Muscle of back (tissue), 11 donors: ENCODE data around the gene TEX36. TPM values are rescaled to one million over a fixed set of nuclear protein-coding genes. Genes with fewer than 3 reads are reported as not detected.
"Not testable (repeated sequence)": the region's sequence is repeated elsewhere in the genome, so short reads cannot be mapped to it uniquely, and the experiment has no call there.

Experiments
- DNase-seq, 3 donors: peaks; one replicate each; pipeline versions ENCODE4 v3.0.0 to v3.0.0-alpha.2; 2013
- polyA plus RNA-seq, 10 donors: library from polyadenylated mRNA; unstranded; fragments of 120-200 nt; gene quantifications; one replicate each; pipeline ENCODE4 v1.2.1, GENCODE V29; 2013; ENCODE audit not compliant: insufficient read length in 10 of 10

The TEX36 gene
- polyA plus RNA-seq, 10 donors = not detected

DNA sequence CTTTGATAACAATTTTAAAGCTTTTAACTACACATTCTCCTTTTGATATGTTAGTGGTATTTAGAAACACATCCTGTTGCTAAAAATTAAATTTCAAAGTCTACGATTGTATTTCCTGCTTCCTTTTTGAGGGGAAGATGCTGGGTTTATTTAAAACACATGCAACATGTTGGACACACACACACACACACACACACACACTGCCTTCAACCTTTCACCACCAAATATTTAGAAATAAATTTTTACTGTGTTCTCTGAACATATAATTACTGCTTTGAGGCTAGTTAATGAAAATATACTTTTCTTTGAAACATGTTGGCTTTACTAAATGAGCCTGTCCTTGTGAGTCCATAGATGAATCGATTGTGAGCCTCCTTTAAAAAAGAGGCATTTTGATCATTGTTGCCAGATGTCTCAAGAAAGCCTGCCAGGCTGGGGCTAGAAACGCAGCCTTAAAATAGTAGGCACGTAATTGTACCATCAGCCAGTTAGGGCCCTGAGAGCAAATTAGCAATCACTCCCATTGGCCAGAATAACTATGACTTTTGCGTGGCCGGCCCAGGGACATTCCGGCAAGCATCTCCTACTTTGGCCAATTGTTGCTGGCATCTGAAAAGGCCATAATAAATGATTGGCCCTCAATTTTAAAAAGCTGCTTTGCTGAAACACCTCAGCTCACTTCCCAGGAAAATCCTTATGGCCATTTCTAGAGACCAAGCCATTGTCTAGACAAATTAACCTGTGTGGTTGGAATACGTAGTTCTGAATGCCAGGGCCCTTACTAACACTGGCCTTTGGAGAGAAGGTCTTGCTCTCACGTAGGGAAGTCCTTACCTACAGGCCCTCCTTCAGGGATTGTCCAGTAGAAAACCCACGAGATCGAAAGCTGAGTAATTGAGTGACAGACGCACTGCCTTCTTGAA is 9.9 kb upstream of the TEX36 start:
- DNase-seq = no peak

GRCh38 chr10:125692196-125692595 is 9.2 kb upstream of the TEX36 start:
- no peak for DNase-seq

DNA sequence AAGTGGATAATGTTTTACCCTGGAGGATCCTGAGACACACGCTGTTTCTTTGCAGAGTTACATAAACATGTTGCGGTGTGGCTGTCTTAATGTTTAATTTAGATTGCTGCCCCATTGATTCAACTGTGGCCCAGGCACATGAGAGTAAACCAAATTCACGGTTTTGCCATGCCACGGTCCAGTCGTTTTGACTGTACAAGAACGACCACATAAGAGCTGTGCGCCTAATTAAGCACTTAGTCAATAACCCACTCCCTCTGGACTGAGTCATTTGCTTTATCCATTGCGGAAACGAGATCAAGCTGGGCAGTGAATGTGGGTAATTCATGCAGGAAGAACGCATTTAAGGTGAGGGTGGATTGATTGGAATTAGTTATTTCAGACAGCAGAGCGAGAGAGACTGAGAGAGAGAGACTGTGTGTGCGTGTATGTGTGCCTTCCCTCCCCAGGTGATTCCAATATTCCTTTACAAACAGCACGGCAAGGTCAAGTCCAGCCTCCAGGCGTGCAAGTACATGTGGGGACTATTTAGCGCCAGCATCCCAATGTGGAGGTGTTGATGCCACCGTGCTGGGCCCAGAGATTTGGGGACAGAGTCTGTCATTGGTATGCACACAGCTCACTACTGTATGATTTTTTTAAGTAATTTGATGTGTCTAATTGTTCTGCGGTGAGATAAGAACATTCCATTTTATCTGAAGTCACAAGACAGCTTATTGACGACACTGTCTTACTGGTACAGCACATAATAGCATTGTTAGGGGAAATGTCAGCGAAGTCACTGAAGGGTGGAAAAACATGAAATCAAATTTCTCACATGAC is 8.4 kb upstream of the TEX36 start:
- DNase-seq = no peak

GRCh38 chr10:125689955-125690569 is 7.1 kb upstream of the TEX36 start:
- no peak for DNase-seq

- DNase-seq = no peak
These were observed 4.7 kb upstream of the TEX36 start for GRCh38 chr10:125687507-125688185.

DNA sequence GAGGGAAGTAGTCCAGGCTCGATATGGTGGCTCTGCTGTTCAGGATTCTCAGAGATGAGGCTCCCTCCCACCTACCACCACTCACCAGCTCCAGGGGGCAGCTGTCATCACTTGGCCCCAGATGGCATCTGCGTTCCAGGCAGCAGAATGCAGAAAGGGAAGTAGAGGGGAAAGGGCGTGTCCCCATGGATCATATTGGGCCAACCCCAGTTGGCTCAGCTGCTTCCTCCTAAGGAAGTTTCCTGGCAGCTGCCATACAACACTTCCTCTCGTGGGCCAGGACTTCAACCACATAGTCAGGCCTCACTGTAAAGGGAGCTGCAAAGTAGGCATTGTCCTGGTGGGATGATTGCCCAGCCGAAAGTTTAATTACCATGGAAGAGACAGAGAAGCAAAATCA is 1.6 kb upstream of the TEX36 start:
- peak in 1 of 3 donors; percentile 26 for DNase-seq

GRCh38 chr10:125683821-125684220 is 858 bp upstream of the TEX36 start:
- no peak for DNase-seq

DNA sequence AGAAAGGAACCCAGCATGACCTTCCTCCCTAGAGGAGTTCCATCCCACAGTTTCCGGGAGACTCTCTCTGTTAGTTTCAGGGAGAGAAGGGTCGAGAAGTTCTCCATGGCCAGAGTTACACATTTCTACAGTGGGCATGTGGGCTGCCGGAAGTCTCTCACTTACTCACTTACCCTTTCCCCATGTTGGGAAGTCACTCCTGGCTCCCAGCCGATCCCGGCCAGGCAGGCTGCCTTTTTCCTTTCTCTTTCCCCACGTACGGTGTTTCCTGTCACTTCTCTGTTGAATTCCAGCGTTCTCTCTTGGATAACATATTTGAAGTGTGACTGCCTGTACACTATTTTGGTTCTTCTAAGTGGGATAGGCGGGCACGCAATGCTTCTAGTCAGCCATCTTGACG is 3.5 kb downstream of the TEX36 start:
- DNase-seq = no peak

- DNase-seq = no peak
These were observed 10.1 kb downstream of the TEX36 start for GRCh38 chr10:125672884-125673283.

DNA sequence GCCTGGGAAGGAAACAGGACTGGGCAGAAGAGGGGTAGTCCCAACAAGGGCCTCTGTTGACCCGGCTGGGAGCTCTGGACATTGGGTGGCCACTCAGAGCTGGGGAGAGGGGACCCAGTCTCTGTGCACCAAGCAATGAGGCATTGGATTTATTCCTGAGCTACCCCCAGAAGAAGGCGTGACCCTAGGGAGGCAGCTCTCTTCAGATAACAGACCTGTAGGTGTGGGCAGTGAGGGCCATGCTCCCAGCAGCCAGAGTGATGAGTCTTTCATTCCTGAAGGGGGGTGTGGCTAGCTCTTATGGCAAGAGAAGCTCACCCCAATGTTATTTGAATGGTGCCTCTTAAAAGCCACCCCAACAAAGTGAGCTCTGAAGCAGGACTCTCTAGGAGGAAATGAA is 20.4 kb downstream of the TEX36 start:
- DNase-seq = no peak

DNA sequence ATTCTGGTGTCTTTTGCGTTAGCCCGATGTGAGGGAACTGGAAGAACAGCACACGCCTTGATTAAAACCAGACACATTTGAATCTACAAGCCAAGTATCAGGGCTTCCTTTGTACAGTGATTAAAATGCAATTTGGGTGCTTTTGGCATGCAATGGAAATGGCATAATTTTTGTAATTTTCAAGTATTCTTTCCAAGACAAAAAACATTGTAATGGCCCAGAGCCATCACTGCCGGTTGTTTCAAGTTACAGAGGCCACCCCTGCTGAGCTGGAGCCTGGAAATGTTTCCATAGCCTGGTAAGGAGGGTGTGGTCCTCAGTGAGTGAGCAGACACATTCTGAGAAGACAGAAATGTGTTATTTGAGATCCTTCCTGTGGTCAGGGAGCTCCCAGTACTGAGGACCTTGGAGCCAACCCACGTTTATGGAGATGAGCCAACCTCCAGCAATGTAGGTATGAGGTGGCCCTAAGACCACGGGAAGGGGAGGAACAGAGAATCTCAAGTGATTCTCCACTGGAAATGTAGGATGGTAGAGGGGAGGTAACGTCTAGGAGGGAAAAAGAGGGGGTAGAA is 20.9 kb downstream of the TEX36 start:
- DNase-seq = peak; percentile 42 to 86 (median 71)

DNA sequence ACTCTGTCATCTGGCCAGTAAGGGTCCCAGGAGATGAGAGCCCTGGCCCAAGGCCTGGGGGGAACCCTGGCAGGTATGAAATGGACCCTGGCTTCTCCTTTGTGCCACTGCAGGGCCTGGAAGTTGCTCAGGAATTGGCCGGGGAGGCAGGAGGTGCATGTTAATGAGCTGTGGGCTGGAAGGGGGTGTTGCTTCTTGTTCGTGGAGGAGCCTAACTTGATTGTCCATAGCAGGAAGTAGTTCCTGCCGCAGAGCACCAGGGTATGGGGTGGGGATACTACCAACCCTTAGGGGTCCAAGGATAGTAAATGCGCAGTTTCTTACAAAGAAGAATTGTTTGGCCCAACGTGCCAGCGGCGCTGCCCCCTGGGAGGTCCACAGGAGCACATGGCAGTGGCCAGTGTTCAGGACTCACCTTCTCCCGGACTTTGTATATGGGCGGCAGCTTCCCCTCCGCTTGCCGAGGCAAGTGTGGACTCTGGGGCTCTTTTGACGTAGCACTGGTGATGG is 21.5 kb downstream of the TEX36 start:
- DNase-seq = peak in 1 of 3 donors; percentile 11

DNA sequence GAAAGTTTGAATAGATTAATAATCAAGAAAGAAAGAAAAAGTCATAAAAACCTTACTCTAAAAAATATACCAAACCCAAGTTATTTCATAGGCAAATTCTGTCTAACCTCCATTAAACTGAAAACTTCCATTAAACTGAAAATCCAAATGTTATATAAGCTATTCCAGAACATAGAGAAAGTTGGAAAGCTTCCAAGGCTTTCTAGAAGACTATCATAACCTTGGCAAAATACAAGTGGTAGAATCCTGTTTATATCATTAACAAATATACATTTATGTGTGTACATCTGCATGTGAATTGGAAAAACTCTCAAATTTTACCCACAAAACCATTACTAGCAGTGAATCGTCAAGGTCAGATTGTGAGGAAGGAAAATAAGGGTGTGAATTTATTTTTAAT is 23.9 kb downstream of the TEX36 start:
- DNase-seq = no peak

DNA sequence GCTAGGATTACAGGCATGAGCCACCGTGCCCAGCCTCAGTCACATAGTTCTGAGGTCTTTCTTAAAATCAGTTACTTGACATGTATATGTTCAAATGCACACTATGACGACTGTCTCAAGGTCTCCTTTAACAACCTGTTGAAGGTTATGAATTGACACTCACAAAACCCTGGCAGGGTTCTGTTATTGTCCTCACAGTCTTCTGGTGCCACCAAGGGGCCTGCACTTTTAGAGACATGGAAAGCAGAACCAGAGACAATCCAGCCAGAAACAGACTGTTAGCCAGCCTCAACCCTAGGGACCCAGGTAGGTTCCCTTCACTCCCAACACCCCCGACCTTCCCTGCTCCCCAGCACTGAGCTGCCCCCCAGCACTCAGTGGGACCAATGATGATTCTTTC is 26.4 kb downstream of the TEX36 start:
- DNase-seq = no peak

GRCh38 chr10:125653113-125653512 is 29.9 kb downstream of the TEX36 start:
- DNase-seq = not testable (repeated sequence)

DNA sequence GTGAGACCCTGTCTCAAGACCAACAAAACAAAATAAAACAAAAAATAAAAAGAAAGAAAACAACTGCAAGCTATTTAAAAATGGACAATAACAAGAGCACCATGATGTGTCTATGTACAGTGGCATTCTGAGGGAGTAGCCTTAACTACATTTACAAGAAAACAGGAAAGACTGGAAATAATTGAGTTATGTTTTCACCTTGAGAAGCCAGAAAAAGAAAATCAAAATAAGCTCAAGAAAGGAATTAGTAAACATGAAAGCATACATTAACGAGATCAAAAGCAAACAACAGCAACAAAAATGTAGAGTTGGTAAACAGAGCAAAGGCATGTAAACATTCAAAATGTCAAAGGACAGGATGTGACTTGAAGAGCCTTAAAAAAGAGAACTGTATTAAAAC is 36.7 kb downstream of the TEX36 start:
- DNase-seq = no peak

DNA sequence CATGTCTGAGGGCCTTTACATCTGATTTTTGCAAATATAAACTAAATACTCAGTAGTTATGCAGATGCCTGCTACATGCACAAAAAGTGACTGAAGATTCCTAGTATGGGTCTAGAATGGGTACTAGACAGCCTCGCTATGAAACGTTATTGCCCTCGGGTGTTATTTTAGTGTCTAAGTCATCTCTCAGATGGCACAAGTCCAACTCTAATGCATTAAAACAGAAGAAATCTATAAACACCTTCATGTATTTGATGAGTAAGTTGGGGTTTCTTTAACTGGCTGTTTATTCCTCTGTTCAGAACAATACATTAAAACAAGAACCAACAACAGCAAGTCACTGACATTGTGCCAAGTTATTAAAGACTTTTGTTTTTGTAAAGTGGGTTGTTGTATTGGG is 41.6 kb downstream of the TEX36 start:
- DNase-seq = no peak

- DNase-seq = no peak
These were observed 42.3 kb downstream of the TEX36 start for GRCh38 chr10:125640653-125641052.

DNA sequence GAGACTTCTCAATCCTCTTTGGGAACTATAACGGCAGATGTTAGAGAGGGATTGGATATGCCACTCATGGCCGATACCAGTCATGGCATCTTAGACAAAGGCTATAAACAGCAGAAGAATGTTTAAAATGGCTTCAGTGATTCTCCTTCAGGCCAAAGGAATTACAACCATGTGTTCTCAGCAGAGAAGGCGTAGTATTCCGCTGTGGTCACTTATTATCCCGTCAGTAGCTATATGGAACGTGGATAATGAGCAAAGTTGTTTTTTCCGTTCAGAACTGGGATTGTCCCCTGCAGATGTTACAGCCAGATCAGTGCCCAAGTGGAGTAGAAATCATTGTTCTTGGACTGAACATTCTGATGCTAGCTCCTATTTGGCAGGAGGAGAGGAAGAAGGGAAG is 43.1 kb downstream of the TEX36 start:
- DNase-seq = peak in 1 of 3 donors; percentile 15

- DNase-seq = no peak
These were observed 44.4 kb downstream of the TEX36 start for GRCh38 chr10:125638555-125638954.

GRCh38 chr10:125637496-125637895 is 45.5 kb downstream of the TEX36 start:
- DNase-seq = no peak
